Right lobe of liver (tissue), 4 donors: ENCODE data around the gene KIF1A.
"Not testable (repeated sequence)": the region's sequence is repeated elsewhere in the genome, so short reads cannot be mapped to it uniquely, and the experiment has no call there.

Experiments used
- CTCF ChIP-seq, 4 donors: fragments of 200-600 bp in 3 of 4; fragments of 450-650 bp in 1 of 4; IDR thresholded peaks; one replicate each; pipeline versions ENCODE4 v1.5.1 to v1.8.0; 2016 to 2022; ENCODE audit warnings: antibody characterized with exemption in 4 of 4, mild to moderate bottlenecking in 2 of 4
- POLR2A ChIP-seq: fragments of 450-650 bp; IDR thresholded peaks from one replicate; pipeline ENCODE4 v1.6.1; 2017; ENCODE audit warnings: antibody characterized with exemption, mild to moderate bottlenecking
- donor health status: DM: no; HTN: no; CAD: no.
- donor health status: DM: no; HTN: no; CAD: no.
- donor health status: DM: no; HTN: yes; CAD: no.

DNA sequence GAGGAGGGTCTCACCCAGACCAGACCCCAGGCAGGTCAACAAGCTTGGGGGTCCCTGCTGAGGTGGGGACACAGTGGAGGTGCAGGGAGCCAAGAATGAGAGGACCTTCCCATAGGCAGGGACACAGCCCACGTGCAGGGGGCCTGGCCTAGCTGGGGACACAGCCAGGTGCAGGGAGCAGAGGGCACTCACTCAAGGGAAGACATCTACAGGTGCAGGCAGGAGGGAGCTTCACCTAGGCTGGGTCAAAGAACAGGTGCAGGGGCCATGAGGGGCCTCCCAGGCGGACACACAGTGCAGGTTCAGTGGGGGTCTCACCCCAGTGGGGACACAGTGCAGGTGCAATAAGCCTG, 129.0 kb downstream of the KIF1A start:
- TF ChIP-seq CTCF (IDR thresholded peaks at IDR 0.05); POLR2A: not testable (repeated sequence)
